Osteoblast (primary cell): Measurements from ENCODE around the gene APOE. TPM values are rescaled to one million over a fixed set of nuclear protein-coding genes. Genes with fewer than 3 reads are reported as not detected.

Experiments used
- DNase-seq: peaks from one replicate; pipeline ENCODE4 v3.0.0; 2011; ENCODE audit warnings: low spot score, mixed read lengths; ENCODE audit not compliant: insufficient read length; ENCODE audit errors: missing footprints
- H2AFZ ChIP-seq: 2 replicates; pipeline ENCODE4 v1.6.0; 2011; ENCODE audit warnings: mild to moderate bottlenecking, low read length
- H3K27ac ChIP-seq: 2 replicates; pipeline ENCODE4 v1.5.1; 2011; ENCODE audit warnings: mild to moderate bottlenecking, low read depth, low read length, moderate library complexity
- H3K27me3 ChIP-seq: 2 replicates; pipeline ENCODE4 v1.6.0; 2012; ENCODE audit warnings: mild to moderate bottlenecking, control low read depth, inconsistent platforms, low read length, moderate library complexity; ENCODE audit not compliant: insufficient read depth
- H3K36me3 ChIP-seq: 2 replicates; pipeline ENCODE4 v1.5.1; 2011; ENCODE audit warnings: mild to moderate bottlenecking, low read length, control low read depth, moderate library complexity; ENCODE audit not compliant: insufficient read depth
- H3K4me1 ChIP-seq: 2 replicates; pipeline ENCODE4 v1.5.1; 2011; ENCODE audit warnings: mild to moderate bottlenecking, low read length, control low read depth, moderate library complexity; ENCODE audit not compliant: insufficient read depth
- H3K4me2 ChIP-seq: 2 replicates; pipeline ENCODE4 v1.6.0; 2011; ENCODE audit warnings: mild to moderate bottlenecking, low read length; ENCODE audit not compliant: insufficient read depth
- H3K4me3 ChIP-seq: fragments of 200-600 bp; sonication (generic); 3 replicates; pipeline ENCODE4 v1.5.1; 2012; ENCODE audit warnings: mild to moderate bottlenecking, low read length, inconsistent platforms; ENCODE audit not compliant: insufficient read depth
- H3K79me2 ChIP-seq: 2 replicates; pipeline ENCODE4 v1.6.0; 2012; ENCODE audit warnings: mild to moderate bottlenecking, low read length, control low read depth, inconsistent platforms; ENCODE audit not compliant: insufficient read depth
- H3K9me3 ChIP-seq: 2 replicates; pipeline ENCODE4 v1.5.1; 2011; ENCODE audit warnings: low read depth, low read length, control low read depth
- H4K20me1 ChIP-seq: 2 replicates; pipeline ENCODE4 v1.6.0; 2012; ENCODE audit warnings: mild to moderate bottlenecking, low read length, control low read depth; ENCODE audit not compliant: insufficient read depth
- CTCF ChIP-seq: IDR thresholded peaks from 2 replicates; pipeline ENCODE4 v1.5.1; 2011; ENCODE audit warnings: mild to moderate bottlenecking, low read depth, low read length, moderate library complexity; ENCODE audit errors: extremely low read depth
- total RNA-seq: library from RNA; depleted of rRNA; stranded (reverse); fragments of >200 nt; gene quantifications from 2 replicates; pipeline ENCODE4 v1.2.3, GENCODE V29; 2012

The APOE gene
- total RNA-seq, 1 donor: 44.5 TPM

- no peaks in the 10 kb centered on the region for H3K9me3 ChIP-seq
- no peak overlapping the region for H2AFZ ChIP-seq
- no peak overlapping the region for H3K4me3 ChIP-seq
- no peaks in the 10 kb centered on the region for H3K27me3 ChIP-seq
- H3K4me1 ChIP-seq: no peaks in the 10 kb centered on the region
- H3K36me3 ChIP-seq: peaks cover 12% of the 10 kb centered on the region
- peaks cover 44% of the 10 kb centered on the region for H3K79me2 ChIP-seq
- H4K20me1 ChIP-seq: peaks cover 22% of the 10 kb centered on the region
- H3K27ac ChIP-seq: no peak overlapping the region
- TF ChIP-seq CTCF: no peak
- H3K4me2 ChIP-seq: no peak overlapping the region
- DNase-seq: no peak
These were observed 41.6 kb upstream of the APOE start for GRCh38 chr19:44863990-44864389.

GRCh38 chr19:44865196-44865767, 40.3 kb upstream of the APOE start:
- H3K4me2 ChIP-seq: no peak overlapping the region

GRCh38 chr19:44866664-44867063, 38.9 kb upstream of the APOE start:
- Histone ChIP-seq H3K27me3 (no peaks in the 10 kb centered on the region), H3K36me3 (peaks cover 18% of the 10 kb centered on the region), H2AFZ (no peak overlapping the region), H3K79me2 (peaks cover 27% of the 10 kb centered on the region), H3K4me1 (peaks cover 11% of the 10 kb centered on the region), H3K27ac (no peak overlapping the region), H3K9me3 (no peaks in the 10 kb centered on the region), H3K4me2 (no peak overlapping the region), H4K20me1 (peaks cover 15% of the 10 kb centered on the region), H3K4me3 (no peak overlapping the region)
- no peak for DNase-seq
- no peak for TF ChIP-seq CTCF

More at GRCh38 chr19:44865196-44865767, 40.3 kb upstream of the APOE start:
- peaks cover 12% of the 10 kb centered on the region for H3K36me3 ChIP-seq
- no peak overlapping the region for H2AFZ ChIP-seq
- no peaks in the 10 kb centered on the region for H3K9me3 ChIP-seq
- DNase-seq: no peak
- no peak for TF ChIP-seq CTCF
- peaks cover 9% of the 10 kb centered on the region for H3K4me1 ChIP-seq
- no peak overlapping the region for H3K4me3 ChIP-seq
- H4K20me1 ChIP-seq: peaks cover 15% of the 10 kb centered on the region
- no peaks in the 10 kb centered on the region for H3K27me3 ChIP-seq
- peaks cover 34% of the 10 kb centered on the region for H3K79me2 ChIP-seq
- no peak overlapping the region for H3K27ac ChIP-seq

GRCh38 chr19:44867578-44867977, 38.0 kb upstream of the APOE start:
- Histone ChIP-seq H2AFZ (no peak overlapping the region), H3K9me3 (no peaks in the 10 kb centered on the region), H3K4me2 (no peak overlapping the region), H3K79me2 (peaks cover 20% of the 10 kb centered on the region), H3K27ac (no peak overlapping the region), H3K27me3 (no peaks in the 10 kb centered on the region), H3K4me3 (no peak overlapping the region), H3K36me3 (peaks cover 27% of the 10 kb centered on the region), H4K20me1 (peaks cover 18% of the 10 kb centered on the region), H3K4me1 (peaks cover 11% of the 10 kb centered on the region)
- no peak for TF ChIP-seq CTCF
- DNase-seq: peak; percentile 36
